ENCODE results near the gene CSRP1. TPM values are rescaled to one million over a fixed set of nuclear protein-coding genes. Genes with fewer than 3 reads are reported as not detected.

Gene CSRP1
- total and polyA plus RNA-seq, 2 donors: 39.7 to 170 TPM

DNA sequence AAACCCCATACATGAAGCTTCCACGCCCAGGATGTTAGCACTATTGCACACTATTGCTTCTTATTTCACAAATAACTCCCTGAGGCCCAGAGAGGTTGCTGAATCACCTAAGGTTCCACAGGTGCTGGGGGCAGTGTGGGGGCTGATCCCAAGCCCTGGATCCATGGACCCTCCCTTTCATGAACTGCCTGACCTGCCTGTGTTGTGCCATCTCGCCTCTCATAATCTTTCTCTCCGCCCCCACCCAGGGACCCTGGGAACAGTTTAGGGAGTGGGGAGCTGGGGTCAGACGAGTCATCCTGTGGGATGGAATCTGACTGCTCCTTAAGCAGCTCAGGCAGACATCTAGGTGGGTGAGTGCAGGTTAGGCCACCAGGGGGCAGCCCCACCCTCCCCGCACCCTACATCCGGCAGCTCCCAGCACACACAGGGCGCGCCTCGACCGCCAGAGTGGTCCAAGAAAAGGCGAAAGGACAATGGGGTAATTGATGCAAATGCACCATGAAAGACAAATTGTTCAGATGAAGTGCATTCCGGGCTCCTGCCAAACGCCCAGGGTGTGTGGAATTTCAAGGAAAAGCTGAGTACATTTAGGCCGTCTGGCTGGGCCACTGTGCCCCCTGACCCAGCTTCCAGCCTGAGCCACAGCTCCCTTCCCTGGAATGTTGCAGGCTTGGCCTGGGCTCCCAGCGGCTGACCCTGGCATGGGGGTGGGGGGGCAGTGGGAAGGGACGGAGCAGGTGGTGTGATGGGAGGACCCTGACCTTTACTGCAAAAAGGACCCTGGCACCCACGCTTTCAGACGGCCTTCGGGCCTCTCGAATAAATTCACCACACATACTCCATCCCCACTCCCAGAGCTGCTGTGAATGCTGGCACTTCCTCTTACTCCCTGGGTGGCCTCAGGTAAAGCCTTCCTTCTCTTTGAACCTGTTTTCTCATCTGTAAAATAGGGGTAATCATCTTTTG is 58.7 kb downstream of the CSRP1 start:
- Histone ChIP-seq H3K4me3 (ENCODE audit: low read length in 2 of 2) (no peak overlapping the region), H3K27me3 (ENCODE audit: control insufficient read depth in 2 of 2, insufficient read depth in 1 of 2, low read length in 1 of 2) (peaks cover 0 to 2% of the 10 kb centered on the region in 2 donors), H3K36me3 (ENCODE audit: control insufficient read depth in 2 of 2, insufficient read depth in 2 of 2, low read length in 1 of 2) (no peaks in the 10 kb centered on the region), H3K9me3 (ENCODE audit: control insufficient read depth in 2 of 2, insufficient read depth in 1 of 2, low read length in 1 of 2) (no peaks in the 10 kb centered on the region), H3K4me1 (ENCODE audit: control insufficient read depth in 2 of 2, insufficient read depth in 2 of 2, low read length in 2 of 2) (peaks cover 5 to 15% of the 10 kb centered on the region in 2 donors), H3K27ac (ENCODE audit: low read depth in 1 of 2, low read length in 1 of 2) (no peak overlapping the region)
- WGBS: 48% methylated on average over 20 of the region's 20 CpGs
- DNase-seq (ENCODE audit: low read depth in 6 of 9, low spot score in 9 of 9): peak in 7 of 9 donors; percentile 27 to 78 (median 66)

DNA sequence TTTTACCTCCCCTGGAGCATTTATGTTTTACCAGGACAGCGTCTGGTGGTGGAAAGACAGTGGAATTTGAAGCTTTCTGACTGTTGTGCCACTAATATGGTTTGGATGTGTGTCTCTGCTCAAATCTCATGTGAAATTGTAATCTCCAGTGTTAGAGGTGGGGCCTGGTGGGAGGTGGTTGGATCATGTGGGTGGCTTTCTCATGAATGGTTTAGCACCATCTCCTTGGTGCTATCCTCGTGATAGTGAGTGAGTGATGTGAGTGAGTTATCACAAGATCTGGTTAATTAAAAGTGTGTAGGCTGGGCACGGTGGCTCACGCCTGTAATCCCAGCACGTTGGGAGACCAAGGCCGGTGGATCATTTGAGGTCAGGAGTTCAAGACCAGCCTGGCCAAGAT is 61.6 kb downstream of the CSRP1 start:
- no peaks in the 10 kb centered on the region for H3K36me3 ChIP-seq (ENCODE audit: control insufficient read depth in 2 of 2, insufficient read depth in 2 of 2, low read length in 1 of 2)
- no peak overlapping the region for H3K4me3 ChIP-seq (ENCODE audit: low read length in 2 of 2)
- WGBS: 95% methylated on average over 6 of the region's 6 CpGs
- H3K27me3 ChIP-seq (ENCODE audit: control insufficient read depth in 2 of 2, insufficient read depth in 1 of 2, low read length in 1 of 2): peaks cover 0 to 2% of the 10 kb centered on the region in 2 donors
- no peak for DNase-seq (ENCODE audit: low read depth in 6 of 9, low spot score in 9 of 9)
- no peak overlapping the region for H3K27ac ChIP-seq (ENCODE audit: low read depth in 1 of 2, low read length in 1 of 2)
- peaks cover 0 to 4% of the 10 kb centered on the region in 2 donors for H3K4me1 ChIP-seq (ENCODE audit: control insufficient read depth in 2 of 2, insufficient read depth in 2 of 2, low read length in 2 of 2)
- H3K9me3 ChIP-seq (ENCODE audit: control insufficient read depth in 2 of 2, insufficient read depth in 1 of 2, low read length in 1 of 2): no peaks in the 10 kb centered on the region

DNA sequence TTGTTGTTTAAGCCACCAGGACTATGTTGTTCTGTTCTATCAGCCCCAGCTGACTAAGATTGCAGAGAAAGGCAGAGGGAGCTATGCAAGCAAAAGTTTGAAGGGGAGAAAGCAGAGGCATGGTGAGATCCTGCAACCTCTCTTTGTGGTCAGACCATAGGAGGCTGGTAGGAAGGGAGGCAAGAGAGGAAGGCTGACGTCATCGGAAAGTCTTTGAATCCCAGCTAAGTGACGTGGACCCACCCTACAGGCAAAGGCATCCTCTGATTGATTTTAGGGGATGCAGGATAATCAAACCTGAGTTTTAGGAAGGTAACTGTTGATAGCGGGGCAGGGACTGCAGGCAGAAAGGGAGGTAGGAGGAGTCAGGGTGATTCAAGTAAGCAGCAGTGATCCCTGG is 62.1 kb downstream of the CSRP1 start:
- Histone ChIP-seq H3K4me3 (ENCODE audit: low read length in 2 of 2) (no peak overlapping the region), H3K36me3 (ENCODE audit: control insufficient read depth in 2 of 2, insufficient read depth in 2 of 2, low read length in 1 of 2) (no peaks in the 10 kb centered on the region), H3K27ac (ENCODE audit: low read depth in 1 of 2, low read length in 1 of 2) (no peak overlapping the region), H3K4me1 (ENCODE audit: control insufficient read depth in 2 of 2, insufficient read depth in 2 of 2, low read length in 2 of 2) (peaks cover 0 to 4% of the 10 kb centered on the region in 2 donors), H3K9me3 (ENCODE audit: control insufficient read depth in 2 of 2, insufficient read depth in 1 of 2, low read length in 1 of 2) (no peaks in the 10 kb centered on the region), H3K27me3 (ENCODE audit: control insufficient read depth in 2 of 2, insufficient read depth in 1 of 2, low read length in 1 of 2) (peaks cover 0 to 2% of the 10 kb centered on the region in 2 donors)
- DNase-seq (ENCODE audit: low read depth in 6 of 9, low spot score in 9 of 9): no peak
- WGBS: 85% methylated on average over 4 of the region's 4 CpGs

DNA sequence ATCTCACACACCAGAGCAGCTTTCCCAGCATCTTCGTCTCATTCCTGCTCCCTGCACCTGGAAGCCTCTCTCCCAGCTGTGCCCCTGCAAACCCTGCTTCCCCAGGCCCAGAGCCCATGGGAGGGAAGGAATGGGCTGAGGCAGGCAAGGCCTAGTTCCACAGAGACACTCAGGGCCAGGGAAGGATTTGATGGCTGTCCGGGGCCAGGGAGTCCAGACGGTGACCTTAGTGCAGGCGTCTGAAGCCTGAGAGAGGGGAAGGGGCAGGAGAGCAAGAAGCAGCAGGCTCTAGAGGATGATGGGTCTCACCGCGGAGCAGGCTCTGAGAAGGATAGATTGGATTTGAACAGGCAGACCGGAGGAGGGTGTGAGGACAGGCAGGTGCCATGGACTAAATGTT is 63.2 kb downstream of the CSRP1 start:
- Histone ChIP-seq H3K36me3 (ENCODE audit: control insufficient read depth in 2 of 2, insufficient read depth in 2 of 2, low read length in 1 of 2) (no peaks in the 10 kb centered on the region), H3K4me3 (ENCODE audit: low read length in 2 of 2) (no peak overlapping the region), H3K4me1 (ENCODE audit: control insufficient read depth in 2 of 2, insufficient read depth in 2 of 2, low read length in 2 of 2) (peaks cover 0 to 4% of the 10 kb centered on the region in 2 donors), H3K9me3 (ENCODE audit: control insufficient read depth in 2 of 2, insufficient read depth in 1 of 2, low read length in 1 of 2) (no peaks in the 10 kb centered on the region), H3K27ac (ENCODE audit: low read depth in 1 of 2, low read length in 1 of 2) (no peak overlapping the region), H3K27me3 (ENCODE audit: control insufficient read depth in 2 of 2, insufficient read depth in 1 of 2, low read length in 1 of 2) (peaks cover 0 to 2% of the 10 kb centered on the region in 2 donors)
- no peak for DNase-seq (ENCODE audit: low read depth in 6 of 9, low spot score in 9 of 9)
- WGBS: 97% methylated on average over 7 of the region's 7 CpGs

DNA sequence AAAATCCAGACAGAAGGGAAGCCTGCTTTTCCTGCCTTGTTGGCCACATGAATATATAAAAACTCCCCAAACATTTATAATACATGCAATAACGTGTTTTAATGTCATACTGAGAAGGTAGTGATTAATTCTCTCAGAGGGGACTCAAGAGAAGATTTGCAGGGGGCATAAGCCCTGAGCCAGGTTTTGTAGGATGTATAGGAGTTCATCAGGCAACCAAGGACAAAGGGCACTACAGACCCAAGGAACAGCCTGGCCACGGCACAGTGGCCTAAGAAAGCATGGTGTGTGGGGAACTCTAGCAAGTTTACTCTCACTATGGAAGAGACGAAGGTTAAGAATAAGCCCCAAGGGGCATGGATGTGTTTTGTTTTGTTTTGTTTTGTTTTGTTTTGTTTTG is 70.0 kb downstream of the CSRP1 start:
- peaks cover 0 to 2% of the 10 kb centered on the region in 2 donors for H3K27me3 ChIP-seq (ENCODE audit: control insufficient read depth in 2 of 2, insufficient read depth in 1 of 2, low read length in 1 of 2)
- WGBS: 88% methylated on average over 3 of the region's 3 CpGs
- no peaks in the 10 kb centered on the region for H3K4me1 ChIP-seq (ENCODE audit: control insufficient read depth in 2 of 2, insufficient read depth in 2 of 2, low read length in 2 of 2)
- H3K4me3 ChIP-seq (ENCODE audit: low read length in 2 of 2): no peak overlapping the region
- H3K27ac ChIP-seq (ENCODE audit: low read depth in 1 of 2, low read length in 1 of 2): no peak overlapping the region
- no peaks in the 10 kb centered on the region for H3K36me3 ChIP-seq (ENCODE audit: control insufficient read depth in 2 of 2, insufficient read depth in 2 of 2, low read length in 1 of 2)
- no peaks in the 10 kb centered on the region for H3K9me3 ChIP-seq (ENCODE audit: control insufficient read depth in 2 of 2, insufficient read depth in 1 of 2, low read length in 1 of 2)
- no peak for DNase-seq (ENCODE audit: low read depth in 6 of 9, low spot score in 9 of 9)

DNA sequence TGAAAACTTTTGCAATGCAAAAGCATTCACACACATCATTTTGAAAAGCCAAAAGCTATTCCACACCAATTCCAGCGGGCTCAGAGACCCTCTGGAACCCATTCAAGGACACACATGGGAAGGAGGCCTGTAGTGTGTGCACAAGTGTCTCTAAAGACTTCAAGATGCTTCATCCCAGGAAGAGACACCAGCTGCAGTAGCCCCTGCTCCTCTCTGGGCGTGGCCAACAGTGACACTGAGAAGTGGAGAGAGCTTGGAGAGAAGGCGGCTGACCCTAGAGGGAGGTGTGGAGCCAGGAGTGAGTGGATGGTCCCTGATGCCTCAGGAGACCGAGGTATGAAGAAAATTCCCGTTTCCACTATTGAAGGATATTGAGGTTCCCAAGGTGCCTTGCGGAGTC is 70.5 kb downstream of the CSRP1 start:
- Histone ChIP-seq H3K27me3 (ENCODE audit: control insufficient read depth in 2 of 2, insufficient read depth in 1 of 2, low read length in 1 of 2) (peaks cover 0 to 2% of the 10 kb centered on the region in 2 donors), H3K4me1 (ENCODE audit: control insufficient read depth in 2 of 2, insufficient read depth in 2 of 2, low read length in 2 of 2) (no peaks in the 10 kb centered on the region), H3K9me3 (ENCODE audit: control insufficient read depth in 2 of 2, insufficient read depth in 1 of 2, low read length in 1 of 2) (no peaks in the 10 kb centered on the region), H3K27ac (ENCODE audit: low read depth in 1 of 2, low read length in 1 of 2) (no peak overlapping the region), H3K4me3 (ENCODE audit: low read length in 2 of 2) (no peak overlapping the region), H3K36me3 (ENCODE audit: control insufficient read depth in 2 of 2, insufficient read depth in 2 of 2, low read length in 1 of 2) (no peaks in the 10 kb centered on the region)
- WGBS: 80% methylated on average over 6 of the region's 6 CpGs
- no peak for DNase-seq (ENCODE audit: low read depth in 6 of 9, low spot score in 9 of 9)

DNA sequence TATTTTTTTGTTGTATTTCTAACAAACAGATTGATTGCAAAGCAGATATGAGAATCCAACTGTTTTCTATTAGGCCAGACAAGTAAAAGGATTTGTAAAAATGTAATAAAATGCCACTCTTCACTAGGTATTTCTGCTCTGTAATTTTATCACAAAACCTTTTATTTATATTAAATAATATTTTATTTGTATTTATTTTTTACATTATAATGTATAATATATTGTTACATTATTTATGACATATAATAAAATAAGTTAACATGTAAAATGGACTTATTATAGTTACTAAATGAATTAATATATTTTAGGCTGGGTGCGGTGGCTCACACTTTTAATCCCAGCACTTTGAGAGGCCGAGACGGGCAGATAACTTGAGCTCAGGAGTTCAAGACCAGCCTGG is 72.7 kb downstream of the CSRP1 start:
- 80% methylated on average over 3 of the region's 3 CpGs for WGBS
- Histone ChIP-seq H3K9me3 (ENCODE audit: control insufficient read depth in 2 of 2, insufficient read depth in 1 of 2, low read length in 1 of 2) (no peaks in the 10 kb centered on the region), H3K4me1 (ENCODE audit: control insufficient read depth in 2 of 2, insufficient read depth in 2 of 2, low read length in 2 of 2) (no peaks in the 10 kb centered on the region), H3K27me3 (ENCODE audit: control insufficient read depth in 2 of 2, insufficient read depth in 1 of 2, low read length in 1 of 2) (peaks cover 0 to 2% of the 10 kb centered on the region in 2 donors), H3K36me3 (ENCODE audit: control insufficient read depth in 2 of 2, insufficient read depth in 2 of 2, low read length in 1 of 2) (no peaks in the 10 kb centered on the region), H3K4me3 (ENCODE audit: low read length in 2 of 2) (no peak overlapping the region), H3K27ac (ENCODE audit: low read depth in 1 of 2, low read length in 1 of 2) (no peak overlapping the region)
- DNase-seq (ENCODE audit: low read depth in 6 of 9, low spot score in 9 of 9): no peak

DNA sequence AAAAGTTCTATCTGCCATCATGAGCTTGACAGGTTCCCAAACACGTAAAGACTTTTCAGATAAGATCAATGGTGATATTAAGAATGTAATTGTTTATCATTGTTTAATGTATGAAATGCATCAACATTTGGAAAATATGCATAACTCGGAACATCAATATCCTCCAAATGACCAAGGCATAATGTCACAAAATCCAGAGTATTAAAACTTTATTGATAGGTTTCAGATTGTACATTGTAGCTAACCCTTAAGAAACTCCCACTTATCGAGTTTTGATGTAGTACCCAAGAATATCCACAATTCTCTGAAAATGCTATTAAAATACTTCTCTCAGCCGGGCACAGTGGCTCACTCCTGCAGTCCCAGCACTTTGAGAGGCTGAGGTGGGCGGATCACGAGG is 73.3 kb downstream of the CSRP1 start:
- no peaks in the 10 kb centered on the region for H3K9me3 ChIP-seq (ENCODE audit: control insufficient read depth in 2 of 2, insufficient read depth in 1 of 2, low read length in 1 of 2)
- H3K27ac ChIP-seq (ENCODE audit: low read depth in 1 of 2, low read length in 1 of 2): no peak overlapping the region
- no peaks in the 10 kb centered on the region for H3K36me3 ChIP-seq (ENCODE audit: control insufficient read depth in 2 of 2, insufficient read depth in 2 of 2, low read length in 1 of 2)
- WGBS: 93% methylated on average over 6 of the region's 6 CpGs
- no peaks in the 10 kb centered on the region for H3K4me1 ChIP-seq (ENCODE audit: control insufficient read depth in 2 of 2, insufficient read depth in 2 of 2, low read length in 2 of 2)
- no peak overlapping the region for H3K4me3 ChIP-seq (ENCODE audit: low read length in 2 of 2)
- no peak for DNase-seq (ENCODE audit: low read depth in 6 of 9, low spot score in 9 of 9)
- H3K27me3 ChIP-seq (ENCODE audit: control insufficient read depth in 2 of 2, insufficient read depth in 1 of 2, low read length in 1 of 2): peaks cover 0 to 2% of the 10 kb centered on the region in 2 donors

All from thymus (tissue), 11 donors.